ENCODE results near the gene SLC7A8.

The SLC7A8 gene

DNA sequence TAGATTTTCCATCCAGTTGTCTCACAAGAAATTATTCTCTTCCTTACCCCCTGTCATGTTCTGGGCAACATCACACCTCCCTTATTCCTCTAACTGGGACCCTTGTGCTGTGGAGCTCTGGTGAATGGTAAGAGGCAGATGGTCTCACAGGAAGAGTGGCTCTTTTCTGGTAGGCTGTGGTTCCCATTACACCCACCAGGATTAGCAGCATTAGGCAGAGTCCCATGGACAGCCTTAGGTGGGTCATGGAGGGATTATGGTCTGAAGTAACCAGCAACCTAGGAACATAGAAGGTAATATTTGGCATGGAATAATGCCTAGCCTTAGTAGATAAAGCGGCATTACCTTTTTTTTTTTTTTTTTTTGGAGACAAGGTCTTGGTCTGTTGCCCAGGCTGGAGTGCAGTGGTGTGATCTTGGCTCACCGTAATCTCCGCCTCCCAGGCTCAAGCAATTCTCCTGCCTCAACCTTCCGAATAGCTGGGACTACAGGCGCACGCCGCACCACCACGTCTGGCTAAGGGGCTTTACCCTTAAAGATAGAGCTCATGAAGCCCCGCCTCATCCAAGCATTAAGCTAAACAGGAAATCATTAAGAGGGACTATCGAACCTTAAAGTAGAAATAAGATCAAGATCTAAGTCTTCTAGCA lies 84.1 kb downstream of the SLC7A8 start:
- no peak for DNase-seq (ENCODE audit: low read depth)
- H3K4me3 ChIP-seq (ENCODE audit: low read depth, low read length): no peak overlapping the region
- TF ChIP-seq, protein P1, sequence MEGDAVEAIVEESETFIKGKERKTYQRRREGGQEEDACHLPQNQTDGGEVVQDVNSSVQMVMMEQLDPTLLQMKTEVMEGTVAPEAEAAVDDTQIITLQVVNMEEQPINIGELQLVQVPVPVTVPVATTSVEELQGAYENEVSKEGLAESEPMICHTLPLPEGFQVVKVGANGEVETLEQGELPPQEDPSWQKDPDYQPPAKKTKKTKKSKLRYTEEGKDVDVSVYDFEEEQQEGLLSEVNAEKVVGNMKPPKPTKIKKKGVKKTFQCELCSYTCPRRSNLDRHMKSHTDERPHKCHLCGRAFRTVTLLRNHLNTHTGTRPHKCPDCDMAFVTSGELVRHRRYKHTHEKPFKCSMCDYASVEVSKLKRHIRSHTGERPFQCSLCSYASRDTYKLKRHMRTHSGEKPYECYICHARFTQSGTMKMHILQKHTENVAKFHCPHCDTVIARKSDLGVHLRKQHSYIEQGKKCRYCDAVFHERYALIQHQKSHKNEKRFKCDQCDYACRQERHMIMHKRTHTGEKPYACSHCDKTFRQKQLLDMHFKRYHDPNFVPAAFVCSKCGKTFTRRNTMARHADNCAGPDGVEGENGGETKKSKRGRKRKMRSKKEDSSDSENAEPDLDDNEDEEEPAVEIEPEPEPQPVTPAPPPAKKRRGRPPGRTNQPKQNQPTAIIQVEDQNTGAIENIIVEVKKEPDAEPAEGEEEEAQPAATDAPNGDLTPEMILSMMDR (IDR thresholded peaks at IDR 0.05; ENCODE audit: control insufficient read depth, extremely low read depth, insufficient read depth): no peak

DNA sequence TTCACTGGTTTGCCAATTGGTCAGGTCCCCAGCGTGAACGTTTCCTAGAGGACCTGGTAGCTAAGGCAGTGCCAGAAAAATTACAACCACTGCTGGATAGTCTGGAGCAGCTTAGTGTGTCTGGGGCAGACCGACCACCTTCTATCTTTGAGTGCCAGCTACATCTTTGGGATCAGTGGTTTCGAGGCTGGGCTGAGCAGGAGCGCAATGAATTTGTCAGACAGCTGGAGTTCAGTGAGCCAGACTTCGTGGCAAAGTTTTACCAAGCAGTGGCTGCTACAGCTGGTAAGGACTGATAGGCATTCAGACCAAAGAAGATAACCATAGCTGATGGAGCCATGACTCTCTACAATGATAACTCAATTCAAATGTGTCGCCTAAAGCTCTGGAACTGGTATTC lies 85.7 kb downstream of the SLC7A8 start:
- DNase-seq (ENCODE audit: low read depth): no peak
- H3K4me3 ChIP-seq (ENCODE audit: low read depth, low read length): no peak overlapping the region
- TF ChIP-seq, protein P1 (IDR thresholded peaks at IDR 0.05; ENCODE audit: control insufficient read depth, extremely low read depth, insufficient read depth): no peak

DNA sequence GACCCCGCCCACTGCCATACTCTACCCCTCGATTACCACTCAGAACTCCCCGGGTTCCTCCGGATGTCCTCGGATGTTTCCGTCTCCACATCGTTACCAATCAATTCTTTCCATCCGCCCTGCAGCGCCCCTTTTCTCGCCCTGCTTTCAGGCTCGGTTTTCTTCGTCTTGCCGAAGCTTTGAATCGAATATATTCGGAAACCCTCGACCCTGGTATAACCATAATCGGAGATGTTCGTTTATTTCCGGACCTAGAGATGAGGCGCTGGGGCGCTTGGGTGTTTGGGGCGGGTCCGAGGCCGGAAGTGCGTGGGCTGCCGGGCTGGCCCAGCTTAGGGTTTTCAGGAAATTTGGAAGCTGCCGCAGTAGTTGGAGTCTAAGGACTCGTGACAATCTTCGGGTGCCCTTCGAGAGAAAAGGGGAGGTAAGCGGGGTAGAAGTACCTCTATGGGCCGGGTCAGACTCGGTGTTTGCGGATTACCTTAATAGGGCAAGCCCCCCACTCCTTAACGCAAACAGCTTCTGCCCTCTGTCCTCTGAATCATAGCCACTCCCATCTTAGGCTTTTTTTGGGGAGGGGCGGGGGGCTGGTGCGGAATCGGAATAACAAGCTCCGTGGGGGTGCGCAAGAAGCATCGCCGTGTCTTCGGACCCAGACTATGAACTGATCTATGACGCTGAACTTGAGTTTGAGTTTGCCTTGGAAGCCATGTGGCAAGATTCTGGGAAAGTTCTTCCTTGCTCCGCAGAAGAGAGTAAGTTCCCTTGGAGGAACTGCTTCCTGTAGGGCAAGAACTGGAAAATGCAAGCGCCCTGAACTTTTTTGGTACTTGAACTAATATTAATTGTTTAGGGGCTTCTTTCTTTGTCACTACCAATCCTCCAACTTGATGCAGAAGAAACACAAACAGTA lies 88.0 kb downstream of the SLC7A8 start, which contains the start of gene C14orf119:
Gene C14orf119 (plus strand): TSS at position 310 of the 913 bp plus-strand sequence. CDS start 2,154 bp downstream, outside the sequence.
- TF ChIP-seq, protein P1 (IDR thresholded peaks at IDR 0.05; ENCODE audit: control insufficient read depth, extremely low read depth, insufficient read depth): no peak
- H3K4me3 ChIP-seq (ENCODE audit: low read depth, low read length): peak within 1 kb of the TSS; percentile 86
- DNase-seq (ENCODE audit: low read depth): peak; percentile 99

DNA sequence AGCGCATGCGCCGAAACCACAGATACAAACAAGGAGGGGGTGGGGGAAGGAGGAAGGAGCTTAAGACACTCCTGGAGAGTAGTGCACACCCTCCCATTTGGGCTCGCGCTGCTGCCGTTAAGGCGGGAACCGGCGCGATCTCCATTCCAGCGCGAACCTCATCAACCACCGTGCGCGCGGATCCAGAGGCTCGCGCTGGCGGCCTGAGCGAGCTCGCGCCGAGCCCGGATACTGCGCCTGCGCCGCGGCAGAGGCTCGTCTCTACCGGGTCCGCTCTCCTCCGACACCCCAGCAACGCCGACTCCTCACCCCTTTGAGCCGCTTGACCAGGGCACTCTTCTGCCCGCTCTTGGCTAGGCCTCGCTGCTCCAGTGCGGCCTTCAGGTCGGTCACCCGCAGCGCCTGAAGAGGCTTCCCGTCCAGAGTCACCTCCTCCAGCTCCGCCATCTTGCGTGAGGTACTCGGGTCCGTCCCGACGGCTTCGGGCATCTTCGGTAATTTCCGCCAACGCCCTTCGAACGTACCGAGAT lies 88.7 kb downstream of the SLC7A8 start, which contains the start of gene ACIN1:
Gene ACIN1 (minus strand): TSS at position 471 of the 530 bp plus-strand sequence. CDS start 24 bp downstream, at position 447.
- peak within 1 kb of the TSS; percentile 86 for H3K4me3 ChIP-seq (ENCODE audit: low read depth, low read length)
- peak; percentile 49 for DNase-seq (ENCODE audit: low read depth)
- TF ChIP-seq, protein P1 (IDR thresholded peaks at IDR 0.05; ENCODE audit: control insufficient read depth, extremely low read depth, insufficient read depth): no peak

DNA sequence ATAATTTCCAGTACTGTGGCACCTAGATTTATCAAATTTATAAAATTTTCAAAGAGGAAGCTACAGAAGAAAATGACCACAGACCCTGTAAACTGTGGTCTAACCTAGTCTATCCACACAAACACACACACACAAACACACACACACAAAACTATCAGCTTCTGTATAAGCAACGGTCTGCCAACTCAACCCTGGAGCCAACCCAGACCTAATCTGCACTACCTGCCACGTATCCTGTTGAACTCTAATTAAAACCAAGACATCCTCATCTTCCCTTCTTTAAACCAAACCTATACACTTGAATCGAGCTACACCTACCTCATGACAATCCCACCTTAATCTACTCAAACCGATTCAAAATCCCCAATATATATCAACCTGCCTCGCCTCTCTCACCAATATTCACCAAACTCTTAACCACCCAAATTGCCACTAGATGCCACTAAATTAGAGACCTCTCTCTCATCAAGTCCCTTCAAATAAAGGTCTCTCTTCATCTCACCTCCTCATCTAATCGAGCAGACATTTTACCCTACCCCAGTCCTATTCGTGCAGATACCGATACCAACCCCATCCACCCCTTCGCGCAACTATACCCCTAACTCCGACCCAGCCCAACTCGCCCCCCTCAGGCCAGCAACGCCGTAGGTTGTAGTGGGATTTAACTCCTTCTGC lies 89.3 kb downstream of the SLC7A8 start:
- no peak for DNase-seq (ENCODE audit: low read depth)
- peak overlapping the region; percentile 86 for H3K4me3 ChIP-seq (ENCODE audit: low read depth, low read length)
- TF ChIP-seq, protein P1 (IDR thresholded peaks at IDR 0.05; ENCODE audit: control insufficient read depth, extremely low read depth, insufficient read depth): peak; percentile 19

DNA sequence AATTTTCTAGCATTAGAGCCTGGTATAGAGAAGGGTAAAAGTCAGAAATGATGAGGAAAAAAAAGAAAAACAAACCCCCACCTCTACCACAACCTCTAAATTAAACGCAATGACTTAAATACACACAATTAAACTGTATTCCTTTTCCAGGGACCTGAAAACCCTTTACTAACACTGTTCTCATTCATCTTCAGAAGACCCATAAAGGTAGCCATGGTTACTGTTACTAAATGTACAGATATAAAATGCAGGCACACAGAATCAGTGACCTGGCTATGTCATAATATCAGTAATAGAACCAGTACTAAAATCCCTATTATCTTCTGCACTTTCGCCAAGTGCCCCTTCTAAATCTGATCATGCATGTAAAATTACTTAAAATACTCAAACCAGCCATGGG lies 89.9 kb downstream of the SLC7A8 start:
- H3K4me3 ChIP-seq (ENCODE audit: low read depth, low read length): peak overlapping the region; percentile 86
- DNase-seq (ENCODE audit: low read depth): no peak
- TF ChIP-seq, protein P1 (IDR thresholded peaks at IDR 0.05; ENCODE audit: control insufficient read depth, extremely low read depth, insufficient read depth): no peak

All from LNCaP clone FGC (cell line).